Measurements from ENCODE around the gene NEK8. TPM values are rescaled to one million over a fixed set of nuclear protein-coding genes. Genes with fewer than 3 reads are reported as not detected.

Gene NEK8
- total and polyA plus RNA-seq, 9 donors: 1.9 to 8.3 (median 3.2) TPM

DNA sequence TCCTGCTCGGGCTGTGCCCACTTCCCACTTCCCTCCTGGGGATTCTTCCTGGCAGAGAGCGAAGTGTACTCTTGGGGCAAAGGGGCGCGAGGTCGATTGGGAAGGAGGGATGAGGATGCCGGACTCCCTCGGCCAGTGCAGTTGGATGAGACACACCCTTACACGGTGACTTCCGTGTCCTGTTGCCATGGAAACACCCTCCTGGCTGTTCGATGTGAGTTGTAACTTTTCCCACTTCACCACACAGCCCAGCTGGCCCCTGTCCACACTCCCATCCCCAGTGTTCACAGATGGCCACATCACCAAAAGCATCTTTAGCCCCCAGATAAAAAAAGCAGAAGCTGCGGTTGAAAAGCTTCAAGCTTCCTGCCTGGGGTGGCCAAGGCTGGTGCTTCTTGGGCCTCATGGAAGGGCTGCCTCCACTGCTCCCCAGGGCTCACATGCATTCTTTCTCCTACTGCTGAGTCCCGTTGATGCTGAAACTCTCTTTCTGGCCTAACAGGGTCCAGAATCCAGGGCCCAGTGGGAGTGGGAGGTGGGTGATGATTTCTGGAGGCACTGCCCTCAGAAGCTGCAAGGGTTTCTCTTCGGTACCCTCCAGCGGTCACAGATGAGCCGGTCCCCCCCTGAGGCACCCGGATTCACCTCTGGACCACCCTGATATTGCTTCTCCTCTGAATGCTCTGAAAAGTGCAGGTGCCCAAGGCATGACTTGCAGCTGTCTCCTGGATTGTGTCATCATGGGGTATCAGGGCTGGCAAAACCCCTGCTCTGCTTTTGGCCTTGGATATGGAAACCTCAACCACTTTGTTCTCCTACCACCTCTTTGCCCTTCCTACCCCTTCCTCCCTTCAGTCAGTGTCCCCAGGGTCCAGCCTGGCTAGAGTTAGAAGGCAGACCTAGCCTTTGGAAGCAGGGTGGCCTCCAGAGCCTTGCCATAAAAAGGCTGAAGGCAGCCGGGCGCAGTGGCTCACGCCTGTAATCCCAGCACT is 13.1 kb downstream of the NEK8 start:
- H3K4me3 ChIP-seq: no peak overlapping the region
- no peaks in the 10 kb centered on the region for H3K27me3 ChIP-seq
- H3K27ac ChIP-seq: no peak overlapping the region
- H3K4me1 ChIP-seq (ENCODE audit: insufficient read depth): peaks cover 12% of the 10 kb centered on the region
- H3K9me3 ChIP-seq: no peaks in the 10 kb centered on the region
- no peaks in the 10 kb centered on the region for H3K36me3 ChIP-seq
- intact Hi-C loops (cut with DNase I): no loop called here
- 74 to 78% (median 75%) methylated on average over 17 to 19 of the region's 19 CpGs for WGBS, 3 donors
- peak in 1 of 5 donors; percentile 33 for DNase-seq
- TF ChIP-seq, protein P1, sequence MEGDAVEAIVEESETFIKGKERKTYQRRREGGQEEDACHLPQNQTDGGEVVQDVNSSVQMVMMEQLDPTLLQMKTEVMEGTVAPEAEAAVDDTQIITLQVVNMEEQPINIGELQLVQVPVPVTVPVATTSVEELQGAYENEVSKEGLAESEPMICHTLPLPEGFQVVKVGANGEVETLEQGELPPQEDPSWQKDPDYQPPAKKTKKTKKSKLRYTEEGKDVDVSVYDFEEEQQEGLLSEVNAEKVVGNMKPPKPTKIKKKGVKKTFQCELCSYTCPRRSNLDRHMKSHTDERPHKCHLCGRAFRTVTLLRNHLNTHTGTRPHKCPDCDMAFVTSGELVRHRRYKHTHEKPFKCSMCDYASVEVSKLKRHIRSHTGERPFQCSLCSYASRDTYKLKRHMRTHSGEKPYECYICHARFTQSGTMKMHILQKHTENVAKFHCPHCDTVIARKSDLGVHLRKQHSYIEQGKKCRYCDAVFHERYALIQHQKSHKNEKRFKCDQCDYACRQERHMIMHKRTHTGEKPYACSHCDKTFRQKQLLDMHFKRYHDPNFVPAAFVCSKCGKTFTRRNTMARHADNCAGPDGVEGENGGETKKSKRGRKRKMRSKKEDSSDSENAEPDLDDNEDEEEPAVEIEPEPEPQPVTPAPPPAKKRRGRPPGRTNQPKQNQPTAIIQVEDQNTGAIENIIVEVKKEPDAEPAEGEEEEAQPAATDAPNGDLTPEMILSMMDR (IDR thresholded peaks at IDR 0.05): no peak
- TF ChIP-seq POLR2A (IDR thresholded peaks at IDR 0.05) (no peak), EP300 (IDR thresholded peaks at IDR 0.05) (no peak)

DNA sequence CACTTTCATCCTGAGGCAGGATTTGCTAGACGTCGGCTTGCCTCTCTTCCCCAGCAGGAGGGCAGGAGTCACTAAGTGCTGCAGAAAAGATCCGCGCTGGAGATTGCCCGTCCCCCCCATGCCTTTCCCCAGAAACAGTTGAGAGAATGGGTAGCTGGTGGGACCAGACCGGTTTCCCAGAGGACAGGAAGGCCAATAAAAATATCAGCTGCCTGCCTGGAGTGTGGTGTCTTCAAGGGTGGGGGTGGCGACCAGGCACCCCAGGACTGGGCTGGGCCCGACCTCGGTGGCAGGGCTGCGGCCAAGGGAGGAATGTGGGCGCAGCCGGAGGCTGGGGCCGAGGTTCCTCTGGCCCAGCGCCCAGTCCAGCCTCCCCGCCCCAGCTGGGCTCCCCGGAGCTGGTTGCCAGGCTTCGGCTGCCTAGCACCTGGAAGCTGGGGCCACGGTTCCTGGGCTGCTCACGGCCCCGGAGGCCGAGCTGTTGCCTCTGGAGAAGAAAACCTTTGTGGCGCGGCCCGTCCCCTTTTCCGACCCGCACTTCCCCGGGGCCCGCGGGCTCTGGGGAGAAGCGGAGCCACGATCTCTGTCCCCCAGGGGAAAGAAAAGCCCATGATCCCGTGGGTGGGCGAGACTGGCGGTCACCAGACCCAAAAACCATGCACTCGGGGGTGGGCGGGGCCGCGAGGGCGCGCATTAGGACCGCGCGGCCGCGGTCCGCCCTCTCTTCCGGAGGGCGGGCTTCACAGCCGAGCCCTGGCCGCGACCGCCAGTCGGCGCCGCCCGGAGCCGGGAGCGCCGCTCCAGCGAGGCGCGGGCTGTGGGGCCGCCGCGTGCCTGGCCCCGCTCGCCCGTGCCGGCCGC is 14.9 kb downstream of the NEK8 start, which contains the start of gene TRAF4:
TSS of gene TRAF4 (plus strand) at position 769 of the 861 bp plus-strand sequence. CDS start 102 bp downstream, outside the sequence.
- intact Hi-C loops (cut with DNase I): loop anchor here in 2 of 4 donors (2.0 kb wide), 1 partner anchor 15 kb away; the partner anchor contains the start of gene NEK8 (in 2 of the 2)
- TF ChIP-seq EP300 (IDR thresholded peaks at IDR 0.05) (no peak), POLR2A (IDR thresholded peaks at IDR 0.05) (peak; percentile 96)
- TF ChIP-seq, protein P1 (IDR thresholded peaks at IDR 0.05): peak in 2 of 3 donors; percentile 54 to 71
- DNase-seq: peak; percentile 73 to 87 (median 81)
- Histone ChIP-seq H3K9me3 (no peaks in the 10 kb centered on the region), H3K4me1 (ENCODE audit: insufficient read depth) (peaks cover 12% of the 10 kb centered on the region), H3K4me3 (peak within 1 kb of the TSS; percentile 62), H3K36me3 (no peaks in the 10 kb centered on the region), H3K27ac (peak within 1 kb of the TSS; percentile 30 to 68), H3K27me3 (no peaks in the 10 kb centered on the region)
- WGBS, 3 donors: 0 to 2% (median 1%) methylated on average over 25 to 70 of the region's 70 CpGs

DNA sequence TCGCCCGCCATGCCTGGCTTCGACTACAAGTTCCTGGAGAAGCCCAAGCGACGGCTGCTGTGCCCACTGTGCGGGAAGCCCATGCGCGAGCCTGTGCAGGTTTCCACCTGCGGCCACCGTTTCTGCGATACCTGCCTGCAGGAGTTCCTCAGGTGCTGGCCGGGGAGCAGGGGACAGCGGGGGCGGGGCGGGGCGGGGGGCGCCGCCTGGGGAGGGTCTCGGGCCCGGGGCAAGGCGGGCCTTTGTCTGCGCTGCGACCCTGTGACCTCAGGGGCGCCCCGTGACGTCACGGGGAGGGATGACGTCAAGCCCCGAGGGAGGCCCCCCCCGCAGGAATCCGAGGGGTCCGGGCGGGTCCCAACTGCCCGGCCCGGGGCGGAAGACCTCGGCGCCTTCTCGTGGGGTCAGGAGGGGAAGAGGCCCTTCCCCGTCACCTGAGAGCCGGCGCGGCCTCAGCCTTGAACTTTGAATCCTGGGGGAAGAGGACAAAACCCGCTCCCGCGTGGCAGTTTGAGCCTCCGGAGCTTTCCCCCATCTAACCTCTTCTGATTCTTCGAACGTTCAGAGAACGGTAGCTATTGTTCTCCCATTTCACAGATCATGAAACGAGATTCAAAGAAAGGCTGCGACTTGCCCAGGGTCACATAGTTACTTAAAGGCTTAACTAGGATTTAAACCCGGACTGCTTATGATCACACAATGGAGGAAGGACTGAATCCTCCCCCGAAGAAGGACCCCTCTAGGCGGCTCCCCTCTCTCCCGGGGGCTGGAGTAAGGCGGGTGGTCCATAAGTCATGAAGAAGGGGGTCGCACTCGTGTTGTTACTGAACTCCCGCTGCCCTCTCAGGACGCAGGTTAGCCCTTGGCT is 15.8 kb downstream of the NEK8 start:
- peak; percentile 54 to 86 (median 77) for DNase-seq
- Histone ChIP-seq H3K27ac (peak overlapping the region; percentile 30 to 68), H3K4me1 (ENCODE audit: insufficient read depth) (peaks cover 12% of the 10 kb centered on the region), H3K9me3 (no peaks in the 10 kb centered on the region), H3K36me3 (no peaks in the 10 kb centered on the region), H3K4me3 (peak overlapping the region; percentile 62), H3K27me3 (no peaks in the 10 kb centered on the region)
- intact Hi-C loops (cut with DNase I): loop anchor here in 2 of 4 donors (2.0 kb wide), 1 partner anchor 16 kb away; the partner anchor contains the start of gene NEK8 (in 2 of the 2)
- TF ChIP-seq EP300 (IDR thresholded peaks at IDR 0.05) (no peak), POLR2A (IDR thresholded peaks at IDR 0.05) (no peak)
- WGBS, 3 donors: 1 to 2% (median 1%) methylated on average over 47 to 61 of the region's 61 CpGs
